Mammary epithelial cell (primary cell): ENCODE results near the gene NAA30.

ENCODE experiments used
- CTCF ChIP-seq, 2 donors: IDR thresholded peaks in 1 of 2; conservative IDR thresholded peaks in 1 of 2; 2 replicates each; pipeline ENCODE4 v1.5.1; 2011 to 2012; ENCODE audit warnings: inconsistent platforms in 2 of 2, low read length in 2 of 2, mild to moderate bottlenecking in 2 of 2, control low read depth in 1 of 2, low read depth in 1 of 2; ENCODE audit not compliant: insufficient read depth in 1 of 2; ENCODE audit errors: extremely low read depth in 1 of 2
- EZH2 ChIP-seq: IDR thresholded peaks from 2 replicates; pipeline ENCODE4 v1.6.1; 2012; ENCODE audit warnings: low read length, inconsistent platforms, borderline replicate concordance

DNA sequence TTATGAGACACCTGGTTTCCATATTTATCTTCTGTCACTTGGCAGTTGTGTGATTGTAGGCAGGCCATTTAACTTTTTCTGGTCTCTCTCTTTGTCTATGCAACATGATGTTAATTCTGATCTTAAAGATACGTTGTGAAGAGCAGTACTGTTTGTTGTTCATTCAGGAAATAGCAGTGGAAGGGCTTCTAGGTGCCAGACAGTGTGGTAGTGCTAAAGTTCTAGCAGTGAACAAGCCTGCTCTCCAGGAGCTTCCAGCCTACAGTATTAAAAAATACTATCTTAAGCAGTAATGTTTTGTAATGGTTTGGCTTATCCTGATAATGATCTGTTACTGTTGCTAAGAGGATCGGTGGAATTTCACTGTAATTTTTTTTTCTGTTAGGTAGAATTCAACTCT is 15.2 kb downstream of the NAA30 start:
- TF ChIP-seq CTCF (conservative IDR thresholded peaks at IDR 0.05 in 1 of 2, IDR thresholded peaks at IDR 0.05 in 1 of 2; ENCODE audit: extremely low read depth in 1 of 2, insufficient read depth in 1 of 2, low read depth in 1 of 2, low read length in 2 of 2): no peak
- TF ChIP-seq EZH2: no peak
